Measurements from ENCODE around the gene AIDA.

- TF ChIP-seq CTCF (conservative IDR thresholded peaks at IDR 0.05; ENCODE audit: low read depth, low read length) (no peak), EZH2 (IDR thresholded peaks at IDR 0.05; ENCODE audit: borderline replicate concordance, low read depth, low read length, poor library complexity, severe bottlenecking) (no peak)
Observed at GRCh38 chr1:222624214-222624613, 88.1 kb downstream of the AIDA start.
